K562 (cell line): ENCODE measurements around the gene SPAG16.

Experiments used
- CHD2 ChIP-seq: IDR thresholded peaks from 2 replicates; pipeline ENCODE4 v1.6.1; 2011; ENCODE audit warnings: low read depth, low read length
- GABPA ChIP-seq: fragments of 200-800 bp; sonication (Bioruptor generic); conservative IDR thresholded peaks from 2 replicates; pipeline ENCODE4 v1.6.1; 2016; ENCODE audit warnings: low read depth, missing genetic modification characterization, missing compliant biosample characterization
- GABPB1 ChIP-seq: sonication (generic); formaldehyde crosslinking; IDR thresholded peaks from 2 replicates; pipeline ENCODE4 v1.8.0; 2022; ENCODE audit warnings: mild to moderate bottlenecking, missing genetic modification reagents
- GATAD2A ChIP-seq: fragments of 450-650 bp; IDR thresholded peaks from 2 replicates; pipeline ENCODE4 v1.6.1; 2017
- ZBTB8A ChIP-seq: fragments of 450-650 bp; IDR thresholded peaks from 2 replicates; pipeline ENCODE4 v1.6.1; 2018; ENCODE audit warnings: mild to moderate bottlenecking, moderate library complexity; ENCODE audit not compliant: partially characterized antibody
- ZNF274 ChIP-seq: IDR thresholded peaks from 2 replicates; pipeline ENCODE4 v1.6.1; 2011; ENCODE audit warnings: low read depth, mild to moderate bottlenecking, low read length, moderate library complexity, borderline replicate concordance
- TF ChIP-seq, protein P1 (sequence below): IDR thresholded peaks from 2 replicates; pipeline ENCODE4 v1.6.1; 2011; ENCODE audit warnings: borderline replicate concordance, low read depth, mild to moderate bottlenecking, moderate library complexity, low read length; ENCODE audit not compliant: insufficient read depth, poor library complexity, severe bottlenecking

DNA sequence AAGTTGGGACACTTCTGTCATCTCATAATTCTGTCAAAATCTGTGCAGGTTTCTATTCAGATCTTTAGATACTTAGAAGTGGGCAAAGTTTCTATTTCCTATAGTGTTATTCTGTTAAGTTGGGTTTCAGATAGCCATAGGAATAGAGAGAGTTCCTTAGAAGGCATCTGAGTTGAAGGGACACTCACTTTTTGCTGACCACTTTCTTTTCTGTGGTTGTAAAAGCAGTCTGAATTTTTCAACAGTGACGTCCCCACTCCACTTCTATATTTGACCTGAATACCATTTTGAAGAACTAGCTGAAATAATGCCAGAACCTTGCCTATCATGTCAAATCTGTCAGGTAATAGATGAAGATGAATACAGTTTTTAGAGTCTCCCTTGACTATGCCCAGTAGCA, 267.3 kb downstream of the SPAG16 start:
- TF ChIP-seq, protein P1, sequence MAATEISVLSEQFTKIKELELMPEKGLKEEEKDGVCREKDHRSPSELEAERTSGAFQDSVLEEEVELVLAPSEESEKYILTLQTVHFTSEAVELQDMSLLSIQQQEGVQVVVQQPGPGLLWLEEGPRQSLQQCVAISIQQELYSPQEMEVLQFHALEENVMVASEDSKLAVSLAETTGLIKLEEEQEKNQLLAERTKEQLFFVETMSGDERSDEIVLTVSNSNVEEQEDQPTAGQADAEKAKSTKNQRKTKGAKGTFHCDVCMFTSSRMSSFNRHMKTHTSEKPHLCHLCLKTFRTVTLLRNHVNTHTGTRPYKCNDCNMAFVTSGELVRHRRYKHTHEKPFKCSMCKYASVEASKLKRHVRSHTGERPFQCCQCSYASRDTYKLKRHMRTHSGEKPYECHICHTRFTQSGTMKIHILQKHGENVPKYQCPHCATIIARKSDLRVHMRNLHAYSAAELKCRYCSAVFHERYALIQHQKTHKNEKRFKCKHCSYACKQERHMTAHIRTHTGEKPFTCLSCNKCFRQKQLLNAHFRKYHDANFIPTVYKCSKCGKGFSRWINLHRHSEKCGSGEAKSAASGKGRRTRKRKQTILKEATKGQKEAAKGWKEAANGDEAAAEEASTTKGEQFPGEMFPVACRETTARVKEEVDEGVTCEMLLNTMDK: no peak
- no peak for TF ChIP-seq ZBTB8A
- no peak for TF ChIP-seq GABPB1 (CRISPR knock-in tag)
- TF ChIP-seq ZNF274: no peak
- no peak for TF ChIP-seq GATAD2A
- no peak for TF ChIP-seq CHD2
- TF ChIP-seq GABPA (tag): no peak
